HepG2 (cell line): ENCODE measurements around the gene PTF1A. TPM values are rescaled to one million over a fixed set of nuclear protein-coding genes. Genes with fewer than 3 reads are reported as not detected.

Source experiments
- CHD4 ChIP-seq: fragments of 200-600 bp; sonication (generic); IDR thresholded peaks from 2 replicates; pipeline ENCODE4 v1.7.0; 2017; ENCODE audit warnings: mild to moderate bottlenecking, low read length, borderline replicate concordance
- GATA4 ChIP-seq: sonication (generic); IDR thresholded peaks from 2 replicates; pipeline ENCODE4 v1.6.1; 2016; ENCODE audit warnings: antibody characterized with exemption, low read depth, borderline replicate concordance
- HES4 ChIP-seq: sonication (generic); formaldehyde crosslinking; IDR thresholded peaks from 2 replicates; pipeline ENCODE4 v1.9.0; 2021; ENCODE audit warnings: mild to moderate bottlenecking, missing genetic modification reagents, borderline replicate concordance
- HNF1B ChIP-seq: sonication (generic); formaldehyde crosslinking; IDR thresholded peaks from 2 replicates; pipeline ENCODE4 v1.5.1; 2020; ENCODE audit warnings: mild to moderate bottlenecking, moderate library complexity, missing genetic modification reagents
- KMT2B ChIP-seq: IDR thresholded peaks from 2 replicates; pipeline ENCODE4 v1.6.1; 2016; ENCODE audit warnings: missing genetic modification reagents, missing compliant biosample characterization
- MATR3 ChIP-seq: sonication (generic); formaldehyde crosslinking; IDR thresholded peaks from 2 replicates; pipeline ENCODE4 v1.4.0; 2020; ENCODE audit warnings: missing genetic modification reagents
- MYC ChIP-seq: sonication (generic); formaldehyde crosslinking; IDR thresholded peaks from 2 replicates; pipeline ENCODE4 v1.9.0; 2021; ENCODE audit warnings: missing genetic modification reagents, borderline replicate concordance
- MZF1 ChIP-seq: sonication (generic); formaldehyde crosslinking; IDR thresholded peaks from 2 replicates; pipeline ENCODE4 v1.8.1; 2023; ENCODE audit warnings: mild to moderate bottlenecking, missing genetic modification reagents, borderline replicate concordance
- NR2F2 ChIP-seq: IDR thresholded peaks from 2 replicates; pipeline ENCODE4 v1.6.1; 2012; ENCODE audit warnings: low read depth, inconsistent platforms, borderline replicate concordance
- RARA ChIP-seq: IDR thresholded peaks from 2 replicates; pipeline ENCODE4 v1.6.1; 2016; ENCODE audit warnings: missing genetic modification reagents, missing compliant biosample characterization
- RORA ChIP-seq: sonication (generic); formaldehyde crosslinking; IDR thresholded peaks from 2 replicates; pipeline ENCODE4 v1.5.0; 2020; ENCODE audit warnings: mild to moderate bottlenecking, missing genetic modification reagents, moderate library complexity
- RXRB ChIP-seq: IDR thresholded peaks from 2 replicates; pipeline ENCODE4 v1.6.1; 2016; ENCODE audit warnings: borderline replicate concordance, missing genetic modification reagents, missing compliant biosample characterization
- SAP130 ChIP-seq: IDR thresholded peaks from 2 replicates; pipeline ENCODE4 v1.6.1; 2016; ENCODE audit warnings: low read depth
- SOX13 ChIP-seq, 3 experiments: fragments of 450-650 bp in 1 of 3; sonication (generic) in 1 of 3; formaldehyde crosslinking in 1 of 3; IDR thresholded peaks in 2 of 3; conservative IDR thresholded peaks in 1 of 3; 2 replicates each; pipeline versions ENCODE4 v1.5.0 to v1.6.1; 2016 to 2020; ENCODE audit warnings: antibody characterized with exemption in 1 of 3, mild to moderate bottlenecking in 1 of 3, missing compliant biosample characterization in 1 of 3, missing genetic modification reagents in 1 of 3, moderate library complexity in 1 of 3
- SUZ12 ChIP-seq: fragments of 150-350 bp; IDR thresholded peaks from 2 replicates; pipeline ENCODE4 v1.6.1; 2014; ENCODE audit warnings: low read depth, low read length
- TARDBP ChIP-seq: sonication (generic); formaldehyde crosslinking; IDR thresholded peaks from 2 replicates; pipeline ENCODE4 v1.8.0; 2022; ENCODE audit warnings: mild to moderate bottlenecking, missing genetic modification reagents
- U2AF1 ChIP-seq: fragments of 200-400 bp; formaldehyde crosslinking; optimal IDR thresholded peaks from 2 replicates; pipeline ENCODE3; 2017; ENCODE audit warnings: mild to moderate bottlenecking, low read depth, low read length
- ZBTB20 ChIP-seq: sonication (generic); formaldehyde crosslinking; IDR thresholded peaks from 2 replicates; pipeline ENCODE4 v1.8.1; 2023; ENCODE audit warnings: missing genetic modification reagents, low read depth, mild to moderate bottlenecking, borderline replicate concordance
- ZNF101 ChIP-seq: sonication (generic); formaldehyde crosslinking; IDR thresholded peaks from 2 replicates; pipeline ENCODE4 v1.4.0; 2020; ENCODE audit warnings: mild to moderate bottlenecking, low read depth, missing genetic modification reagents, borderline replicate concordance
- ZNF276 ChIP-seq: sonication (generic); formaldehyde crosslinking; IDR thresholded peaks from 2 replicates; pipeline ENCODE4 v1.4.0; 2020; ENCODE audit warnings: mild to moderate bottlenecking, low read depth, missing genetic modification reagents
- ZNF432 ChIP-seq: sonication (generic); formaldehyde crosslinking; IDR thresholded peaks from 2 replicates; pipeline ENCODE4 v1.5.0; 2020; ENCODE audit warnings: missing genetic modification reagents, mild to moderate bottlenecking, borderline replicate concordance
- ZNF580 ChIP-seq: IDR thresholded peaks from 2 replicates; pipeline ENCODE4 v1.6.1; 2016; ENCODE audit warnings: low read depth, borderline replicate concordance
- ZNF720 ChIP-seq: sonication (generic); formaldehyde crosslinking; IDR thresholded peaks from 2 replicates; pipeline ENCODE4 v1.4.0; 2020; ENCODE audit warnings: missing genetic modification reagents
- polyA plus RNA-seq, 8 experiments: library from polyadenylated mRNA; depleted of rRNA in 3 of 8; stranded (reverse) in 7 of 8; unstranded in 1 of 8; fragments of >200 nt; fragmentation: Illumina TruSeq in 4 of 8; extraction: Trizol in 4 of 8; gene quantifications; 2 replicates each; pipeline versions ENCODE4 v1.2.1 to v1.2.3, GENCODE V29; 2011 to 2016; ENCODE audit warnings: low read depth in 4 of 8, missing spikeins in 1 of 8, mixed read lengths in 1 of 8; ENCODE audit not compliant: insufficient read depth in 1 of 8
- total RNA-seq, 5 experiments: library from RNA; depleted of rRNA; stranded (reverse); fragments of >200 nt; fragmentation: Illumina TruSeq; extraction: Trizol; gene quantifications; 2 replicates each; pipeline ENCODE4 v1.2.3, GENCODE V29; 2016; ENCODE audit warnings: low read depth in 1 of 5
- TF ChIP-seq, protein P1 (sequence below): sonication (generic); formaldehyde crosslinking; IDR thresholded peaks from 2 replicates; pipeline ENCODE4 v1.5.1; 2020; ENCODE audit warnings: missing genetic modification reagents, mild to moderate bottlenecking, borderline replicate concordance

The PTF1A gene
- total and polyA plus RNA-seq, 2 of the 13 experiments (the other 11 are each of a cell fraction or from before 2014, with no cell fraction given): not detected

GRCh38 chr10:23171232-23171876, 20.8 kb upstream of the PTF1A start (continued):
- TF ChIP-seq, protein P1, sequence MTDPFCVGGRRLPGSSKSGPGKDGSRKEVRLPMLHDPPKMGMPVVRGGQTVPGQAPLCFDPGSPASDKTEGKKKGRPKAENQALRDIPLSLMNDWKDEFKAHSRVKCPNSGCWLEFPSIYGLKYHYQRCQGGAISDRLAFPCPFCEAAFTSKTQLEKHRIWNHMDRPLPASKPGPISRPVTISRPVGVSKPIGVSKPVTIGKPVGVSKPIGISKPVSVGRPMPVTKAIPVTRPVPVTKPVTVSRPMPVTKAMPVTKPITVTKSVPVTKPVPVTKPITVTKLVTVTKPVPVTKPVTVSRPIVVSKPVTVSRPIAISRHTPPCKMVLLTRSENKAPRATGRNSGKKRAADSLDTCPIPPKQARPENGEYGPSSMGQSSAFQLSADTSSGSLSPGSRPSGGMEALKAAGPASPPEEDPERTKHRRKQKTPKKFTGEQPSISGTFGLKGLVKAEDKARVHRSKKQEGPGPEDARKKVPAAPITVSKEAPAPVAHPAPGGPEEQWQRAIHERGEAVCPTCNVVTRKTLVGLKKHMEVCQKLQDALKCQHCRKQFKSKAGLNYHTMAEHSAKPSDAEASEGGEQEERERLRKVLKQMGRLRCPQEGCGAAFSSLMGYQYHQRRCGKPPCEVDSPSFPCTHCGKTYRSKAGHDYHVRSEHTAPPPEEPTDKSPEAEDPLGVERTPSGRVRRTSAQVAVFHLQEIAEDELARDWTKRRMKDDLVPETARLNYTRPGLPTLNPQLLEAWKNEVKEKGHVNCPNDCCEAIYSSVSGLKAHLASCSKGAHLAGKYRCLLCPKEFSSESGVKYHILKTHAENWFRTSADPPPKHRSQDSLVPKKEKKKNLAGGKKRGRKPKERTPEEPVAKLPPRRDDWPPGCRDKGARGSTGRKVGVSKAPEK (CRISPR knock-in tag): no peak
- TF ChIP-seq SUZ12: no peak
- no peak for TF ChIP-seq ZNF580 (CRISPR knock-in tag)
- TF ChIP-seq ZNF276 (CRISPR knock-in tag): no peak
- no peak for TF ChIP-seq HNF1B (CRISPR knock-in tag)
- TF ChIP-seq CHD4: no peak
- no peak for TF ChIP-seq MATR3 (CRISPR knock-in tag)
- TF ChIP-seq GATA4: no peak
- no peak for TF ChIP-seq MZF1 (CRISPR knock-in tag)
- TF ChIP-seq SOX13 (IDR thresholded peaks at IDR 0.05): no peak
- peak in 1 of 2 experiments; percentile 11; a peak in 1 of 4 replicates for TF ChIP-seq SOX13 (CRISPR knock-in tag; conservative IDR thresholded peaks at IDR 0.05 in 1 of 2, IDR thresholded peaks at IDR 0.05 in 1 of 2)
- no peak for TF ChIP-seq ZBTB20 (CRISPR knock-in tag)
- 0 out of 2 replicates have a peak, but pooled peaks have one; percentile 33 for TF ChIP-seq RXRB (CRISPR knock-in tag)
- no peak for TF ChIP-seq ZNF101
- TF ChIP-seq ZNF720 (CRISPR knock-in tag): no peak
- TF ChIP-seq RORA (CRISPR knock-in tag): no peak
- TF ChIP-seq MYC (CRISPR knock-in tag): peak; percentile 52; the same call in 1 of the 2 replicates
- no peak for TF ChIP-seq ZNF432
- no peak for TF ChIP-seq KMT2B (CRISPR knock-in tag)
- TF ChIP-seq NR2F2: no peak
- 0 out of 2 replicates have a peak, but pooled peaks have one; percentile 35 for TF ChIP-seq HES4 (CRISPR knock-in tag)
- 0 out of 2 replicates have a peak, but pooled peaks have one; percentile 22 for TF ChIP-seq RARA
- TF ChIP-seq SAP130 (CRISPR knock-in tag): peak; percentile 32; the same call in 1 of the 2 replicates
- no peak for TF ChIP-seq TARDBP (CRISPR knock-in tag)
- TF ChIP-seq U2AF1: no peak
